Measurements from ENCODE around the gene TBX15.

TBX15 gene

DNA sequence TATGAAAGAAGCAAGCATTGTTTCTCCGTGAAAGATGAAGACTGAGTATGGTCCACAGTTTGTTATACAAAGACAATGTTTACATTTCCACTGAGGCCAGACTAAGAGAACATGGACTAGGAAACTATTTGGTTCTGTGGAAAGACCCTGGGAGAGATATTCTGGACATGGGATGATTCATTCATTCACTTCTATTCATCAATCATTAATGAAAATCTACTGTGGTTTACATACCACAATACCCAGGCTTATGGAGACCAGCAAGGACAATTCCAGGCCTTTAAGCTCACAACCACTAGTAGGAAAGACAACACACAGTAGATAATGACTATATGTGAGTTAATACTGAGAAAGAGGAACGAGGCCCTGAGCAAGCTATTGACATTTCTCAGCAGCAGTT lies 125.4 kb downstream of the TBX15 start:
- no peak for ATAC-seq

DNA sequence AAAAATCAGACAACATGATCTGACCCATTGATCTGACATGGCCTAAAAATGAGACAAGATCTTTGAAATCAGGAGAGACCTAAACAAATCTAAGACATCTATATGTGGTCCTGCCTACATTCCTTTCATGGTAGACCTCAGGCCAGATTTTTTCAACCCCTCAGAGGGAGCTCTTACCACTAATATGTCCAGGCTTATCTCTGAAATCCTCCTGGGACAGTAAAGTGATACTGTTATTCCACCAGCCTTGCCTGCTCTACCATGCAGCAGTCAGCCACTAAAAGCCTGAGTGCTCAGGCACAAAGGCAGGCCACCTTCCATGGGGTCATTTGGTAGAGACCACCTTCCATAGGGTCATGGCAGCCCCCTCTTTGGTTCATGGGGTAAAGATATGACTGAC lies 126.9 kb downstream of the TBX15 start:
- no peak for ATAC-seq
- TF ChIP-seq ZFP30 (CRISPR knock-in tag; IDR thresholded peaks at IDR 0.05) (no peak), RARB (CRISPR knock-in tag; IDR thresholded peaks at IDR 0.05) (no peak), ESRRG (CRISPR knock-in tag; IDR thresholded peaks at IDR 0.05) (no peak), OSR1 (CRISPR knock-in tag; IDR thresholded peaks at IDR 0.05) (no peak)
- TF ChIP-seq, protein P1, sequence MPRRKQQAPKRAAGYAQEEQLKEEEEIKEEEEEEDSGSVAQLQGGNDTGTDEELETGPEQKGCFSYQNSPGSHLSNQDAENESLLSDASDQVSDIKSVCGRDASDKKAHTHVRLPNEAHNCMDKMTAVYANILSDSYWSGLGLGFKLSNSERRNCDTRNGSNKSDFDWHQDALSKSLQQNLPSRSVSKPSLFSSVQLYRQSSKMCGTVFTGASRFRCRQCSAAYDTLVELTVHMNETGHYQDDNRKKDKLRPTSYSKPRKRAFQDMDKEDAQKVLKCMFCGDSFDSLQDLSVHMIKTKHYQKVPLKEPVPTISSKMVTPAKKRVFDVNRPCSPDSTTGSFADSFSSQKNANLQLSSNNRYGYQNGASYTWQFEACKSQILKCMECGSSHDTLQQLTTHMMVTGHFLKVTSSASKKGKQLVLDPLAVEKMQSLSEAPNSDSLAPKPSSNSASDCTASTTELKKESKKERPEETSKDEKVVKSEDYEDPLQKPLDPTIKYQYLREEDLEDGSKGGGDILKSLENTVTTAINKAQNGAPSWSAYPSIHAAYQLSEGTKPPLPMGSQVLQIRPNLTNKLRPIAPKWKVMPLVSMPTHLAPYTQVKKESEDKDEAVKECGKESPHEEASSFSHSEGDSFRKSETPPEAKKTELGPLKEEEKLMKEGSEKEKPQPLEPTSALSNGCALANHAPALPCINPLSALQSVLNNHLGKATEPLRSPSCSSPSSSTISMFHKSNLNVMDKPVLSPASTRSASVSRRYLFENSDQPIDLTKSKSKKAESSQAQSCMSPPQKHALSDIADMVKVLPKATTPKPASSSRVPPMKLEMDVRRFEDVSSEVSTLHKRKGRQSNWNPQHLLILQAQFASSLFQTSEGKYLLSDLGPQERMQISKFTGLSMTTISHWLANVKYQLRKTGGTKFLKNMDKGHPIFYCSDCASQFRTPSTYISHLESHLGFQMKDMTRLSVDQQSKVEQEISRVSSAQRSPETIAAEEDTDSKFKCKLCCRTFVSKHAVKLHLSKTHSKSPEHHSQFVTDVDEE (CRISPR knock-in tag; IDR thresholded peaks at IDR 0.05), result no peak

More for the DNA sequence above, 125.4 kb downstream of the TBX15 start:
- TF ChIP-seq, protein P2, sequence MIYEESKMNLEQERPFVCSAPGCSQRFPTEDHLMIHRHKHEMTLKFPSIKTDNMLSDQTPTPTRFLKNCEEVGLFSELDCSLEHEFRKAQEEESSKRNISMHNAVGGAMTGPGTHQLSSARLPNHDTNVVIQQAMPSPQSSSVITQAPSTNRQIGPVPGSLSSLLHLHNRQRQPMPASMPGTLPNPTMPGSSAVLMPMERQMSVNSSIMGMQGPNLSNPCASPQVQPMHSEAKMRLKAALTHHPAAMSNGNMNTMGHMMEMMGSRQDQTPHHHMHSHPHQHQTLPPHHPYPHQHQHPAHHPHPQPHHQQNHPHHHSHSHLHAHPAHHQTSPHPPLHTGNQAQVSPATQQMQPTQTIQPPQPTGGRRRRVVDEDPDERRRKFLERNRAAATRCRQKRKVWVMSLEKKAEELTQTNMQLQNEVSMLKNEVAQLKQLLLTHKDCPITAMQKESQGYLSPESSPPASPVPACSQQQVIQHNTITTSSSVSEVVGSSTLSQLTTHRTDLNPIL (CRISPR knock-in tag; IDR thresholded peaks at IDR 0.05; ENCODE audit: low read depth), result no peak
- TF ChIP-seq RARB (CRISPR knock-in tag; IDR thresholded peaks at IDR 0.05) (no peak), CSDC2 (CRISPR knock-in tag; IDR thresholded peaks at IDR 0.05) (no peak), ISL1 (CRISPR knock-in tag; IDR thresholded peaks at IDR 0.05) (no peak), TCF4 (CRISPR knock-in tag; IDR thresholded peaks at IDR 0.05; ENCODE audit: borderline replicate concordance) (no peak), ZFP3 (CRISPR knock-in tag; IDR thresholded peaks at IDR 0.05) (no peak), ZNF565 (CRISPR knock-in tag; conservative IDR thresholded peaks at IDR 0.05; ENCODE audit: low read depth) (no peak), PPARA (CRISPR knock-in tag; IDR thresholded peaks at IDR 0.05; ENCODE audit: borderline replicate concordance) (no peak), ZFP30 (CRISPR knock-in tag; IDR thresholded peaks at IDR 0.05) (no peak), SNAI2 (CRISPR knock-in tag; IDR thresholded peaks at IDR 0.05) (no peak), ZNF8 (CRISPR knock-in tag; IDR thresholded peaks at IDR 0.05) (no peak), BACH2 (CRISPR knock-in tag; IDR thresholded peaks at IDR 0.05; ENCODE audit: borderline replicate concordance) (no peak)
- TF ChIP-seq, protein P3, sequence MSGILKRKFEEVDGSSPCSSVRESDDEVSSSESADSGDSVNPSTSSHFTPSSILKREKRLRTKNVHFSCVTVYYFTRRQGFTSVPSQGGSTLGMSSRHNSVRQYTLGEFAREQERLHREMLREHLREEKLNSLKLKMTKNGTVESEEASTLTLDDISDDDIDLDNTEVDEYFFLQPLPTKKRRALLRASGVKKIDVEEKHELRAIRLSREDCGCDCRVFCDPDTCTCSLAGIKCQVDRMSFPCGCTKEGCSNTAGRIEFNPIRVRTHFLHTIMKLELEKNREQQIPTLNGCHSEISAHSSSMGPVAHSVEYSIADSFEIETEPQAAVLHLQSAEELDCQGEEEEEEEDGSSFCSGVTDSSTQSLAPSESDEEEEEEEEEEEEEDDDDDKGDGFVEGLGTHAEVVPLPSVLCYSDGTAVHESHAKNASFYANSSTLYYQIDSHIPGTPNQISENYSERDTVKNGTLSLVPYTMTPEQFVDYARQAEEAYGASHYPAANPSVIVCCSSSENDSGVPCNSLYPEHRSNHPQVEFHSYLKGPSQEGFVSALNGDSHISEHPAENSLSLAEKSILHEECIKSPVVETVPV (CRISPR knock-in tag; IDR thresholded peaks at IDR 0.05), result no peak

DNA sequence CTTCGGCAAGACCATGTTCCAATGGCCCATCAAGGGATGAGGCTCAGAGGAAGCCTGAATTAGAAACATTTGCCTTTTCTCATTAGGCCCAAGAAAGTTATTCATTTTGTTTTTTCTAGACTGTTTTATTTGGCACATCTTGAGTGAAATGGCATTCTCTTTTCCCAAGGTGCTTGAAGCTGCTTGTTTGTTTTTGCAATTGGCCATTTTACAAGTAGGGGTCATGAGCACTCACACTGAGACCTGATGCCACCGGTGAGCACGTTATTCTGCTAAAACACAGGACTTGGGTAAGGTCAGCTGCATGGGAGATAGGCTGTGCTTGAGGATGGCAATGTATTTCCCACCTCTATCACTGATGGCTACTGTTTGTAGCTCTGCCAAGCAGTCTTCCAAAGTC lies 128.1 kb downstream of the TBX15 start:
- no peak for ATAC-seq
- TF ChIP-seq ZFP3 (CRISPR knock-in tag; IDR thresholded peaks at IDR 0.05) (no peak), ZNF565 (CRISPR knock-in tag; conservative IDR thresholded peaks at IDR 0.05; ENCODE audit: low read depth) (no peak), PPARA (CRISPR knock-in tag; IDR thresholded peaks at IDR 0.05; ENCODE audit: borderline replicate concordance) (no peak), TCF4 (CRISPR knock-in tag; IDR thresholded peaks at IDR 0.05; ENCODE audit: borderline replicate concordance) (no peak), RARB (CRISPR knock-in tag; IDR thresholded peaks at IDR 0.05) (no peak), ISL1 (CRISPR knock-in tag; IDR thresholded peaks at IDR 0.05) (no peak), CSDC2 (CRISPR knock-in tag; IDR thresholded peaks at IDR 0.05) (no peak), GLIS3 (CRISPR knock-in tag; IDR thresholded peaks at IDR 0.05) (no peak), ESRRG (CRISPR knock-in tag; IDR thresholded peaks at IDR 0.05) (no peak), ZC3H10 (CRISPR knock-in tag; IDR thresholded peaks at IDR 0.05) (no peak), BACH2 (CRISPR knock-in tag; IDR thresholded peaks at IDR 0.05; ENCODE audit: borderline replicate concordance) (no peak), TOX (CRISPR knock-in tag; IDR thresholded peaks at IDR 0.05; ENCODE audit: borderline replicate concordance) (no peak), ZNF70 (CRISPR knock-in tag; IDR thresholded peaks at IDR 0.05) (no peak), ZNF8 (CRISPR knock-in tag; IDR thresholded peaks at IDR 0.05) (no peak)
- TF ChIP-seq, protein P3 (CRISPR knock-in tag; IDR thresholded peaks at IDR 0.05), result no peak
- TF ChIP-seq, protein P1 (CRISPR knock-in tag; IDR thresholded peaks at IDR 0.05), result no peak
- TF ChIP-seq, protein P2 (CRISPR knock-in tag; IDR thresholded peaks at IDR 0.05; ENCODE audit: low read depth), result no peak
